BLaER1 treated with 17β-estradiol and CSF1 and Interleukin-3, amounts not matched to agents 10 nM and 100 nM (cell line): ENCODE results near the gene COL26A1.
"Not testable (repeated sequence)": the region's sequence is repeated elsewhere in the genome, so short reads cannot be mapped to it uniquely, and the experiment has no call there.

Experiments
- H3K27ac ChIP-seq, 11 experiments: shearing (Covaris generic); formaldehyde crosslinking; 2 replicates each; pipeline ENCODE4 v1.8.1; 2022
- H3K27me3 ChIP-seq, 11 experiments: shearing (Covaris generic); formaldehyde crosslinking; 2 replicates each; pipeline ENCODE4 v1.8.1; 2022
- H3K36me3 ChIP-seq, 11 experiments: shearing (Covaris generic); formaldehyde crosslinking; 2 replicates each; pipeline ENCODE4 v1.8.1; 2022
- H3K4me1 ChIP-seq, 10 experiments: shearing (Covaris generic); formaldehyde crosslinking; 2 replicates each; pipeline ENCODE4 v1.8.1; 2022
- H3K4me2 ChIP-seq, 11 experiments: shearing (Covaris generic); formaldehyde crosslinking; 2 replicates each; pipeline ENCODE4 v1.8.1; 2022
- H3K4me3 ChIP-seq, 10 experiments: shearing (Covaris generic); formaldehyde crosslinking; 2 replicates each; pipeline ENCODE4 v1.8.1; 2022
- H3K9ac ChIP-seq, 11 experiments: shearing (Covaris generic); formaldehyde crosslinking; 2 replicates each; pipeline ENCODE4 v1.8.1; 2022
- H3K9me3 ChIP-seq, 11 experiments: shearing (Covaris generic); formaldehyde crosslinking; replicated peaks in 1 of 11; 2 replicates each; pipeline ENCODE4 v1.8.1; 2022
- H4K20me1 ChIP-seq, 11 experiments: shearing (Covaris generic); formaldehyde crosslinking; 2 replicates each; pipeline ENCODE4 v1.8.1; 2022
- Cebpa-rat ChIP-seq, 11 experiments: shearing (Covaris generic); IDR thresholded peaks; 2 replicates each; pipeline ENCODE4 v1.8.1; 2022

COL26A1 gene

DNA sequence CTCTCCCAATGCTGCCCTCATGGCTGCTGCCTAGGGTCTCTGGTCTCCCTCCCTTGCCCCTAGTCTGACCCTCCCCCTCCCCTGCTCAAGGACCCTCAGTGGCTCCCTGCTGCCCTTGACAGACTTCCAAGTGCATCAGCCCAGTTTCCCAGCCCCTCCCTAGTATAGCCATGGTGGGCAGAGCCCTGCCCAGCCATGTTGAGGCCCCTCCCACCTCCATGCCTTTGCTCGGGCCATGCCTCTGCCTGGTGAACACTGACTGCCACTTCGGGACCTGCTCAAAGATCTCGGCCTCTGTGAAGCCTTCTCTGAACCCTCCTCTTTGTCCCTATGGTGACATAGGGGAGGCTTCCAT, 193.2 kb downstream of the COL26A1 start:
- H3K4me1 ChIP-seq = peaks cover 0 to 5% (median 0%) of the 10 kb centered on the region in 10 experiments; a peak in 2 of 20 replicates
- no peak overlapping the region for H3K9ac ChIP-seq
- TF ChIP-seq Cebpa-rat (IDR thresholded peaks at IDR 0.05) = no peak
- H3K4me2 ChIP-seq = no peak overlapping the region
- no peaks in the 10 kb centered on the region for H4K20me1 ChIP-seq
- no peak overlapping the region for H3K4me3 ChIP-seq
- H3K9me3 ChIP-seq = peaks cover 0 to 15% (median 7%) of the 10 kb centered on the region in 11 experiments; a peak in 10 of 22 replicates
- H3K27me3 ChIP-seq = no peaks in the 10 kb centered on the region
- H3K36me3 ChIP-seq = no peaks in the 10 kb centered on the region
- no peak overlapping the region for H3K27ac ChIP-seq

DNA sequence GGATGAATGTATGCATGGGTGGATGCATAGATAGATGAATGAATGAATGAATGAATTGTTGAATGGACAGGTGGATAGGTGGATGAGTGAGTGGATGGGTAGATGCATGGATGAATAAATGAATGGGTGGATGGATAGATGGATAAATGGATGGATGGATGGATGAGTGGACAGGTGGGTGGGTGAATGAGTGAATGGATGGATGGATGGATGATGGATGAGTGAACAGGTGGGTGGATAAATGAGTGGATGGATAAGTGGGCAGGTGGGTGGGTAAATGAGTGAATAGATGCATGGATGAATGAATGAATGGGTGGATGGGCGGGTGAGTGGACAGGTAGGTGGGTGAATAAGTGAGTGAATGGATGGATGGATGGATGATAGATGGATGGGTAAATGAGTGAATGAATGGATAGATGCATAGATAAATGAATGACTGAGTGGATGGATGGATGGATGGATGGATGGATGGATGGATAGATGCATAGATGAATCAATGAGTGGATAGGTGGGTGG, 193.8 kb downstream of the COL26A1 start:
- Histone ChIP-seq H3K27me3 (no peaks in the 10 kb centered on the region), H3K4me1 (peaks cover 0 to 5% (median 0%) of the 10 kb centered on the region in 10 experiments; a peak in 2 of 20 replicates), H3K9me3 (peaks cover 0 to 15% (median 7%) of the 10 kb centered on the region in 11 experiments; a peak in 10 of 22 replicates), H3K27ac (no peak overlapping the region), H3K36me3 (no peaks in the 10 kb centered on the region), H3K9ac (no peak overlapping the region), H4K20me1 (no peaks in the 10 kb centered on the region), H3K4me3 (no peak overlapping the region), H3K4me2 (no peak overlapping the region)
- TF ChIP-seq Cebpa-rat (IDR thresholded peaks at IDR 0.05) = no peak

DNA sequence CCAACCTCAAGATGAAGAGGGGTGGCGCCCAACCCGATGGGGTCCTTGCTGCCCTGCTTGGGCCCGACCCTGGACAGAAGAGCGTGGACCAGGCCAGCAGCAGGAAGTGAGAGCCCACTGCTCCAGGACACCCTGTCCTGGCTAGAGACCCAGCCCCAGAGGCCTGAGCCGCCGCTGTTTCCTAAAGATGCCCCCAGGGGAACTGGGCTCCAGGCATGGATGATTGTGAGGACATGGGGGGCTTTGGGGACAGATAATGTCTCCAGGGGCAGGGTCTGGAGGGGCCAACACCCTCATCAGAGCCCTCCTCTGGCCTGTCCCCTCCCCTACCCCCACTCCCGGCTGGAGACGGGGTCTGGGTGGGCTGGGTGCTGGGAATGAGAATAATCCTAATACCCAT, 194.7 kb downstream of the COL26A1 start:
- Histone ChIP-seq H3K4me2 (no peak overlapping the region), H3K9ac (no peak overlapping the region), H4K20me1 (no peaks in the 10 kb centered on the region), H3K27me3 (no peaks in the 10 kb centered on the region), H3K27ac (no peak overlapping the region), H3K4me3 (no peak overlapping the region), H3K4me1 (peaks cover 0 to 5% (median 0%) of the 10 kb centered on the region in 10 experiments; a peak in 2 of 20 replicates), H3K36me3 (no peaks in the 10 kb centered on the region), H3K9me3 (peaks cover 0 to 15% (median 7%) of the 10 kb centered on the region in 11 experiments; a peak in 10 of 22 replicates)
- TF ChIP-seq Cebpa-rat (IDR thresholded peaks at IDR 0.05) = no peak

DNA sequence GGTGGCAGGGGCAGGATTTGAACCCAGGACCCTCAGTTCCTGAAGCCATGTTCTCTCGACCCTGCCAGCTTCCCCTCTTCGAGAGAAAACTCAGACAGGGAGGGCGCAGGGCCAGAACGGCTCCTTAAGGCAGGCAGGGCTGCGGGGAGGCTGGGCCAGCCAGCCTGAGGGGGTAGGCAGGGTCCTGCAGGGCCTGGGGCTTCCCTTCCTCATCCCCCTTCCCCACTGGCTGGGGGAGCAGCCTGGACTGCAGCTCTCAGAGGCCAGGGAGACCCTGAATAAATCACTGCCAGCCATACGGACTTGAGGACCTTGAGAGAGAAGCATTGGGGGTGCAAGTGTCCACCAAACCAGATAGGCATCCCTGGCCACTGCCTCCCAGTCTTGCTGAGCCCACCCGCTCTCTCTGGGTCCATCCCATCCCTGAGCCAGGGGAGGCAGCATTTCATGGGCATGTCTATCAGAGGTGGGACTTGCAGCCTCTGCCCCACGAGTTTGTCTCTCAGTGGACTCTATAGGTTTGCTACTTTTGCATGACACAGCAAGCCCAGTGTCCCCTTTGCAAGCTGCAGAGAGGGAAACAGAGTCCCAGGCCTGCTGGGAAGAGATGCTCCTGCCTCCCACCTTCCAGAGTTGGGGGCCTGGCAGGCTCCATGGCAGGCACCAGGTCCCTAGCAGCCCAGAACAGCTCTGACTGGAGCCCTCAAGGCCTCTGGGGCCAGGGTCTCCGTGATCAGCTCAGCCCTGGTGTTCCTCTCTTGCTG, 195.5 kb downstream of the COL26A1 start:
- Histone ChIP-seq H3K4me2 (no peak overlapping the region), H3K9ac (no peak overlapping the region), H3K36me3 (no peaks in the 10 kb centered on the region), H3K27me3 (no peaks in the 10 kb centered on the region), H3K27ac (no peak overlapping the region), H4K20me1 (no peaks in the 10 kb centered on the region; a peak in 1 of 22 replicates), H3K4me3 (no peak overlapping the region), H3K4me1 (peaks cover 0 to 1% (median 0%) of the 10 kb centered on the region in 10 experiments; a peak in 1 of 20 replicates), H3K9me3 (peaks cover 0 to 15% (median 7%) of the 10 kb centered on the region in 11 experiments; a peak in 10 of 22 replicates)
- TF ChIP-seq Cebpa-rat (IDR thresholded peaks at IDR 0.05) = no peak

DNA sequence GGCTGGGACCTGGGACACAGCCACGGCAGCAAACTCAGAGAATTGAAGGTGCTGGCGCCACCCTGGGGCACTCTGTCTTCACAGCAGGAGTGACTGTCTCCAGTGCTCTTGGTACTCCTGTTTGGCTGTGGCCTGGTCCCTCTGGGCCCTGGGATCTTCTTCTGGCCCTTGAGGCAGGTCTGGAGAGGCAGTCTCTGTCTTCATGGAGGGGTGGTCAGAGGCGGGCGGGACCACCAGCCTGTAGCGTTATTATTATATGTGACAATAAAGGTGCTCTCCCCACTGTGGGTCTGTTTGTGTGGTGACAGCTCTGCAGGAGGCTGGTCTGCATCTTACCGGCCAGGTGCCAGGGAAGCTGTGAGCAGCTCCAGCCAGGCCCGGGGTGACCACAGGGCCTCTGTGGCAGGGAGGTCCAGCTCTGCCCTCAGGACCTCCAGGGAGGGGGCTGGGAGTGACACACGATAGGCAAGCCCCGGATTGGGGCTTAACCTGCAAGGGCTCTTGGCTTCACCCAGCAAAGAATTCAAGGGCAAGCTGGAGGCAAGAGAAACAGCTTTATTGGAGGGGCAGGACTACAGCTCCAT, 196.2 kb downstream of the COL26A1 start:
- Histone ChIP-seq H3K4me2 (no peak overlapping the region), H3K27me3 (no peaks in the 10 kb centered on the region), H3K4me1 (peaks cover 0 to 5% (median 0%) of the 10 kb centered on the region in 10 experiments; a peak in 2 of 20 replicates), H3K9ac (no peak overlapping the region), H3K9me3 (peaks cover 0 to 15% (median 7%) of the 10 kb centered on the region in 11 experiments; a peak in 10 of 22 replicates), H3K36me3 (no peaks in the 10 kb centered on the region), H4K20me1 (no peaks in the 10 kb centered on the region; a peak in 1 of 22 replicates), H3K27ac (no peak overlapping the region), H3K4me3 (no peak overlapping the region)
- TF ChIP-seq Cebpa-rat (IDR thresholded peaks at IDR 0.05) = no peak

DNA sequence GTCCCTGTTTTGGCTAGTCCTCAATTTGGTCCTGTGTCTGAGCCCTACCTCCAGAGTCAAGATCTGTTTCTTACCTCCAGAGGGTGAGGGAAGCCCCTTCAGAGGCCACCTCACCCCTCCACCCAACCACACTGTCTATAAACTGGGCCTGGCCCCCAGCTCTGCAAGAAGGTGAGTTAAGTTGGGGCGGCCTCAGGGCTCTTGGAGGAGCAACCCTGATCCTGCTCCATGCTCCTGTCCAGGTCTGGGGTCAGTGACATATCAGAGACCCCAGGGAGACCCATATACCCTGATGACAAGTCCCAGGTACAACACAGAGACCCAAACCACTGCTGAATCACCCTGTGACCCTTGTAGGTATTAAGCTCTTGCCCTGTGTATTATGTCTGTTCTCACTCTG, 196.9 kb downstream of the COL26A1 start:
- H3K4me1 ChIP-seq = peaks cover 0 to 9% (median 0%) of the 10 kb centered on the region in 10 experiments; a peak in 2 of 20 replicates
- H3K9ac ChIP-seq = no peak overlapping the region
- H3K9me3 ChIP-seq = peaks cover 0 to 15% (median 7%) of the 10 kb centered on the region in 11 experiments; a peak in 10 of 22 replicates
- H3K27me3 ChIP-seq = no peaks in the 10 kb centered on the region
- H4K20me1 ChIP-seq = no peaks in the 10 kb centered on the region; a peak in 1 of 22 replicates
- no peaks in the 10 kb centered on the region for H3K36me3 ChIP-seq
- TF ChIP-seq Cebpa-rat (IDR thresholded peaks at IDR 0.05) = no peak
- H3K4me2 ChIP-seq = no peak overlapping the region
- no peak overlapping the region for H3K27ac ChIP-seq
- no peak overlapping the region for H3K4me3 ChIP-seq

DNA sequence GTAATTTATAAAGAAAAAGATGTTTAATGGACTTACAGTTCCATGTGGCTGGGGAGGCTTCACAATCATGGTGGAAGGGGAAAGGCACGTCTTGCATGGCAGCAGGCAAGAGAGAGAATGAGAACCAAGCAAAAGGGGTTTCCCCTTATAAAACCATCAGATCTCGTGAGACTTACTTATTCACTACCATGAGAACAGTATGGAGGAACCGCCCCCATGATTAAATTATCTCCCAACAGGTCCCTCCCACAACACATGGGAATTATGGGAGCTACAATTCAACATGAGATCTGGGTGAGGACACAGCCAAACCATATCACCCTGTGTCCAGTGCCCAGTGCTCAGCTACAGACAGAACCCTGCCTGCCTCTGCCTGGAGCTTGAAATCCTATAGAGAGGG, 197.3 kb downstream of the COL26A1 start:
- not testable (repeated sequence) for H3K27ac ChIP-seq, H3K27me3 ChIP-seq, H3K9ac ChIP-seq, H3K36me3 ChIP-seq, H3K4me1 ChIP-seq, H3K4me2 ChIP-seq, H4K20me1 ChIP-seq, H3K4me3 ChIP-seq
- H3K9me3 ChIP-seq = peaks cover 0 to 15% (median 7%) of the 10 kb centered on the region in 11 experiments; a peak in 10 of 22 replicates

DNA sequence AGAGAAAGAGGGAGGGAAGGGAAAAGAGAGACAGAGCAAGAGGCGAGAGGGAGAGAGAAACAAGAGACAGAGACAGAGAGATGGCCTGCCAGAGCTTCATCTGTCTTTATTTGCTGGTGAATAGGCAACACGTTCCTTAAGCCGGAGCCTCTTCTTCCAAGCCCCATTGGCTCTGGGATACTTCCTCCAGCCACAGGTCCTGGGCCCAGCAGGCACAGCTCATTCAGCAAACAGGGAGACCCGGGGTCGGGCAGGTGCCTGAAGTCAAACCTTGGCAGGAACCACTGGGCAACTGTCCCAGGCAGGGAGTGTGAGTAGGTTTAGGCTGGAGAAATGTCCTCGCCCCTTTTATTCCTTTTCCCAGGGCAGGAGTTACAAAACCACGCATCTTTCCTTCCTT, 198.2 kb downstream of the COL26A1 start:
- H4K20me1 ChIP-seq = no peaks in the 10 kb centered on the region; a peak in 1 of 22 replicates
- H3K9ac ChIP-seq = no peak overlapping the region
- no peak for TF ChIP-seq Cebpa-rat (IDR thresholded peaks at IDR 0.05)
- no peaks in the 10 kb centered on the region for H3K36me3 ChIP-seq
- no peak overlapping the region for H3K4me2 ChIP-seq
- no peaks in the 10 kb centered on the region for H3K27me3 ChIP-seq
- H3K4me1 ChIP-seq = peaks cover 0 to 9% (median 0%) of the 10 kb centered on the region in 10 experiments; a peak in 2 of 20 replicates
- peaks cover 0 to 15% (median 7%) of the 10 kb centered on the region in 11 experiments; a peak in 10 of 22 replicates for H3K9me3 ChIP-seq
- H3K4me3 ChIP-seq = no peak overlapping the region
- H3K27ac ChIP-seq = no peak overlapping the region

DNA sequence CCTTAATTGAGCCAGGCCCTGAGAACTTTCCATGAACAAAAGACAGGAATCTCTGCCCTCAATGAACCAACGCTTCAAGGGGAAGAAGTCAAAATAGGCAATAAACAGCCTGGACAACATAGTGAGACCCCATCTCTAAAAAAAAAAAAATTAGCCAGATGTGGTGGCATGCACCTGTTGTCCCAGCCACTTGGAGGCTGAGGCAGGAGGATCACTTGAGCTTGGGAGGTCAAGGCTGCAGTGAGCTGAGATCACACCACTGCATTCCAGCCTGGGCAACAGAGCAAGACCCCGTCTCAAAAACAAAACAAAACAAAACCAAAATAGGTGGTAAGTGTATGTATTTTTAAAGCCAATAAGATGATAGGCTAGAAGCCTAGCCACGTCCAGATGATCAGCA, 198.6 kb downstream of the COL26A1 start:
- not testable (repeated sequence) for H4K20me1 ChIP-seq, H3K27me3 ChIP-seq, H3K4me3 ChIP-seq, H3K4me1 ChIP-seq, H3K27ac ChIP-seq, H3K36me3 ChIP-seq, H3K9ac ChIP-seq, H3K4me2 ChIP-seq
- H3K9me3 ChIP-seq = peaks cover 0 to 15% (median 7%) of the 10 kb centered on the region in 11 experiments; a peak in 10 of 22 replicates
